ENCODE data around the gene CBX5.

The CBX5 gene

DNA sequence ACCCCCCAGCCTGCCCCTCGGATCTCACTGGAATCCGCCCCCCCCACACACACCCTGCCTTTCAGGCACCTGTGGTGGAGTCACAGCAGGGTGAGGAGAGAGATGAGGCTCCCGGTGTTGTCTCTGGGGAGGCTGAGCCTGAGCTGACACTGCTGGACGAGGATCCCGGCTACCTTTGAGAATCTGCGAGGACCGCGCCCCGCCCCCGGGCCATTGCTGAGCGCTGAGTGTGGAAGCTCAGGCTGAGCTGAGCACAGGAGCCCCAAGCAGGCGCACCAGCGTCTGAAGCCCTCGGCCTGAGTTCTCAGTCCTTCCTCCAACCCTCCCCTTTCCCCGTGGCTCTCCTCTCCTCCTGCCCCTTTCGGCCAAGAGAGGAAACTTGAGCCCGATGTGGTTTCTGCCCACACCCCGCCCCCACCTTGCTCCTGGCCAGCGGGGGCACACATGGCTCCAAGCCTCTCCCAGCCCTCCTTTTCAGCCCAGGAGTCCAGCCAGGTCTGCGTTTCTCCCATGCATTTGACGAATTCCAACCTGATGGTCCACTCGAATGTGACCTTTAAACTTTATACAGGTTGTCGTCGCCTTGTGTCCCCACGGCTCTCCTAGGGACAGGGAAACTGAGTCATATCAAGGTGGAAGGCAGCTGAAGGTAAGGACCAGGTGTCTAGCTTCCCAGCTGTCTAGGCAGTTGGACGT lies 21.0 kb upstream of the CBX5 start, which contains the start of gene NFE2:
Gene NFE2, minus strand, starts transcription at position 284 of the 696 bp plus-strand sequence. CDS start 5,767 bp downstream, outside the sequence.
- WGBS (ENCODE audit: insufficient coverage), result 2% methylated on average over 20 of the region's 26 CpGs
- peak within 1 kb of the TSS; percentile 67 to 100 (median 96) for H3K4me3 ChIP-seq (ENCODE audit: control insufficient read depth in 1 of 7, extremely low read depth in 1 of 7, insufficient read depth in 4 of 7, low read depth in 2 of 7, low read length in 6 of 7)
- CTCF ChIA-PET, result interaction anchor here (1.0 to 15.8 kb wide), 10 partner anchors 9 to 79 kb away, joined by 3 to 890 read pairs (median 8); partner anchors contain the start of gene COPZ1
- H3K27ac ChIP-seq (ENCODE audit: insufficient read depth in 1 of 2, low read depth in 1 of 2, low read length in 2 of 2, poor library complexity in 1 of 2, severe bottlenecking in 2 of 2), result peak within 1 kb of the TSS; percentile 91 to 95
- H3K27me3 ChIP-seq (replicated peaks in 2 of 5; ENCODE audit: control insufficient read depth in 4 of 5, insufficient read depth in 5 of 5, low read length in 4 of 5), result no peaks in the 10 kb centered on the region
- DNase-seq, result peak in 2 of 3 donors; percentile 65 to 75
- POLR2A ChIA-PET, result interaction anchor here (0.7 to 2.7 kb wide), 3 partner anchors 21 to 37 kb away, joined by 3 to 15 read pairs (median 5); partner anchors contain the start of genes CBX5, COPZ1 and HNRNPA1
- no peaks in the 10 kb centered on the region for H3K9me3 ChIP-seq (ENCODE audit: control extremely low read depth in 1 of 5, control insufficient read depth in 4 of 5, insufficient read depth in 2 of 5, low read depth in 1 of 5, low read length in 4 of 5)
- peaks cover 42 to 84% (median 74%) of the 10 kb centered on the region in 4 experiments for H3K4me1 ChIP-seq (ENCODE audit: control extremely low read depth in 1 of 4, control insufficient read depth in 4 of 4, insufficient read depth in 4 of 4, low read length in 3 of 4)
- H3K36me3 ChIP-seq (ENCODE audit: control insufficient read depth in 4 of 4, insufficient read depth in 4 of 4, low read length in 3 of 4), result peaks cover 0 to 24% (median 23%) of the 10 kb centered on the region in 4 experiments

GRCh38 chr12:54300225-54300731 lies 20.4 kb upstream of the CBX5 start:
- Histone ChIP-seq H3K36me3 (ENCODE audit: control insufficient read depth in 4 of 4, insufficient read depth in 4 of 4, low read length in 3 of 4) (peaks cover 0 to 30% (median 25%) of the 10 kb centered on the region in 4 experiments), H3K4me1 (ENCODE audit: control extremely low read depth in 1 of 4, control insufficient read depth in 4 of 4, insufficient read depth in 4 of 4, low read length in 3 of 4) (peaks cover 47 to 84% (median 74%) of the 10 kb centered on the region in 4 experiments), H3K9me3 (ENCODE audit: control extremely low read depth in 1 of 5, control insufficient read depth in 4 of 5, insufficient read depth in 2 of 5, low read depth in 1 of 5, low read length in 4 of 5) (no peaks in the 10 kb centered on the region), H3K4me3 (ENCODE audit: control insufficient read depth in 1 of 7, extremely low read depth in 1 of 7, insufficient read depth in 4 of 7, low read depth in 2 of 7, low read length in 6 of 7) (peak overlapping the region; percentile 67 to 100 (median 96)), H3K27ac (ENCODE audit: insufficient read depth in 1 of 2, low read depth in 1 of 2, low read length in 2 of 2, poor library complexity in 1 of 2, severe bottlenecking in 2 of 2) (peak overlapping the region; percentile 91 to 95), H3K27me3 (replicated peaks in 2 of 5; ENCODE audit: control insufficient read depth in 4 of 5, insufficient read depth in 5 of 5, low read length in 4 of 5) (no peaks in the 10 kb centered on the region)
- WGBS (ENCODE audit: insufficient coverage), result 0% methylated on average over 1 of the region's 3 CpGs
- no peak for DNase-seq
- POLR2A ChIA-PET, result interaction anchor here (0.7 to 2.7 kb wide), 4 partner anchors 20 to 56 kb away, joined by 3 to 15 read pairs (median 4); partner anchors contain the start of genes CBX5, COPZ1 and HNRNPA1
- CTCF ChIA-PET, result interaction anchor here (1.0 to 15.8 kb wide), 12 partner anchors 9 to 79 kb away, joined by 3 to 890 read pairs (median 6); partner anchors contain the start of gene COPZ1

DNA sequence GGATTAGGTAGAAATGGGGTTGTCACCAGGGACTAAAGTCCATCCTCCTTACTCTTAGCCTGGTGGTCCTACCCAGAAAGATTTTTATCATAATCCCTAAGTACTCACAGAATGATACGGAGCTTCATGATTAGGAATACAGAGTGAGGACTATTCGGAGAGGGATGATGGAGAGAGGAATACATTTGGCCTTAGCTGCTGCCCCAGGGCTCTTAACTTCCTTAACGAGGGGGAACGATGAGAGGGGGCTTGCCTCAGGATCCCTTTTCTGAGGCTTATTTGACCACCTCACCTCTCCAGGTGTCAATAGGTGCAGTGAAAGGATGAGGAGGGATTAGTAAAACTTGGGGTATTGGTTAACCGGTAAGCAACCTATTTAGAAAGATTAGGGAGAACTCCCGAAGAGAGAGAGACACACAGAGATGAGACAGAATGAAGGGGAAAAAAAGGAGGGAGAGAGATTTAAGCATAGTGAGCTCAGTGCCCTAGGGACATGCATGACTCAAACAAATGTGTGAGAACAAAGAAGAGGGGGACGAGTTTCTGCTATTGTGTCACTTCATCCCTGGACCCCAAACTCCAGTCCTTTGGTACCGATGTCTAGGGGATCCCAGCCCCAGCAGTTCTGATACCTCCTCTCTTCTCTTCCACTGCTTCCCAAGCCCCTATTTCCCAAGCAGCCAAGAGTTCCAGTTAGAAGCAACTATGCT lies 19.7 kb upstream of the CBX5 start:
- CTCF ChIA-PET, result interaction anchor here (1.0 to 15.8 kb wide), 17 partner anchors 8 to 80 kb away, joined by 3 to 890 read pairs (median 5); partner anchors contain the start of gene COPZ1
- no peaks in the 10 kb centered on the region for H3K27me3 ChIP-seq (replicated peaks in 2 of 5; ENCODE audit: control insufficient read depth in 4 of 5, insufficient read depth in 5 of 5, low read length in 4 of 5)
- no peak for DNase-seq
- no peaks in the 10 kb centered on the region for H3K9me3 ChIP-seq (ENCODE audit: control extremely low read depth in 1 of 5, control insufficient read depth in 4 of 5, insufficient read depth in 2 of 5, low read depth in 1 of 5, low read length in 4 of 5)
- peak overlapping the region; percentile 67 to 100 (median 96) for H3K4me3 ChIP-seq (ENCODE audit: control insufficient read depth in 1 of 7, extremely low read depth in 1 of 7, insufficient read depth in 4 of 7, low read depth in 2 of 7, low read length in 6 of 7)
- 0% methylated on average over 4 of the region's 8 CpGs for WGBS (ENCODE audit: insufficient coverage)
- peaks cover 0 to 37% (median 29%) of the 10 kb centered on the region in 4 experiments for H3K36me3 ChIP-seq (ENCODE audit: control insufficient read depth in 4 of 4, insufficient read depth in 4 of 4, low read length in 3 of 4)
- POLR2A ChIA-PET, result interaction anchor here (0.8 to 2.7 kb wide), 8 partner anchors 11 to 59 kb away, joined by 3 to 15 read pairs (median 4); partner anchors contain the start of genes CBX5, COPZ1 and HNRNPA1
- H3K27ac ChIP-seq (ENCODE audit: insufficient read depth in 1 of 2, low read depth in 1 of 2, low read length in 2 of 2, poor library complexity in 1 of 2, severe bottlenecking in 2 of 2), result peak overlapping the region; percentile 91 to 95
- H3K4me1 ChIP-seq (ENCODE audit: control extremely low read depth in 1 of 4, control insufficient read depth in 4 of 4, insufficient read depth in 4 of 4, low read length in 3 of 4), result peaks cover 46 to 84% (median 74%) of the 10 kb centered on the region in 4 experiments

DNA sequence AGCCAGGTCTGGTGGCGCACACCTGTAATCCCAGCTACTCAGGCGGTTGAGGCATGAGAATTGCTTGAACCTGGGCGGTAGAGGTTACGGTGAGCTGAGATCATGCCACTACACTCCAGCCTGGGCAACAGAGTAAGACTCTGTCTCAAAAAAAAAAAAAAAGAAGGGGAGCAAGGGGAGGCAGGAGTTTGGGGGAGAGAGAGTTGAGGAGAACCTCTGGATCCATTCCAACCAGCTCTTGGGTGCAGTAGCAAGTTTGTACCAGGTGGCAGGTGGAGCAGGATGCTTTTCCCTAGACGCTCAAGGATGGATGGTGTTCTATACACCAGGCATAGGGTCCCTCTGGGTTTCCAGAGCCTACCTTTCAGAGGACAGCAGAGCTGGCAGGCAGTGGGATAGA lies 19.0 kb upstream of the CBX5 start:
- DNase-seq, result peak in 1 of 3 donors; percentile 52
- ChIA-PET CTCF (interaction anchor here (0.8 to 15.8 kb wide), 14 partner anchors 9 to 81 kb away, joined by 3 to 890 read pairs (median 5); partner anchors contain the start of gene COPZ1), POLR2A (interaction anchor here (0.6 to 2.7 kb wide), 9 partner anchors 10 to 1425 kb away, joined by 3 to 15 read pairs (median 4); partner anchors contain the start of genes CBX5, COPZ1 and HNRNPA1)
- H3K27ac ChIP-seq (ENCODE audit: insufficient read depth in 1 of 2, low read depth in 1 of 2, low read length in 2 of 2, poor library complexity in 1 of 2, severe bottlenecking in 2 of 2), result peak overlapping the region; percentile 91 to 95
- H3K27me3 ChIP-seq (replicated peaks in 2 of 5; ENCODE audit: control insufficient read depth in 4 of 5, insufficient read depth in 5 of 5, low read length in 4 of 5), result no peaks in the 10 kb centered on the region
- H3K4me3 ChIP-seq (ENCODE audit: control insufficient read depth in 1 of 7, extremely low read depth in 1 of 7, insufficient read depth in 4 of 7, low read depth in 2 of 7, low read length in 6 of 7), result peak overlapping the region; percentile 46 to 100 (median 96)
- no peaks in the 10 kb centered on the region for H3K9me3 ChIP-seq (ENCODE audit: control extremely low read depth in 1 of 5, control insufficient read depth in 4 of 5, insufficient read depth in 2 of 5, low read depth in 1 of 5, low read length in 4 of 5)
- WGBS (ENCODE audit: insufficient coverage), result 0% methylated on average over 1 of the region's 5 CpGs
- H3K36me3 ChIP-seq (ENCODE audit: control insufficient read depth in 4 of 4, insufficient read depth in 4 of 4, low read length in 3 of 4), result peaks cover 0 to 44% (median 34%) of the 10 kb centered on the region in 4 experiments
- H3K4me1 ChIP-seq (ENCODE audit: control extremely low read depth in 1 of 4, control insufficient read depth in 4 of 4, insufficient read depth in 4 of 4, low read length in 3 of 4), result peaks cover 43 to 85% (median 75%) of the 10 kb centered on the region in 4 experiments

- POLR2A ChIA-PET, result interaction anchor here (0.9 to 2.4 kb wide), 3 partner anchors 24 to 39 kb away, joined by 3 to 17 read pairs (median 5); partner anchors contain the start of gene COPZ1
- CTCF ChIA-PET, result interaction anchor here (0.7 to 15.8 kb wide), 10 partner anchors 10 to 125 kb away, joined by 3 to 890 read pairs (median 10); partner anchors contain the start of gene COPZ1
Measured at GRCh38 chr12:54296393-54297099, 16.6 kb upstream of the CBX5 start.

More at GRCh38 chr12:54296393-54297099, 16.6 kb upstream of the CBX5 start:
- peaks cover 24 to 86% (median 73%) of the 10 kb centered on the region in 4 experiments for H3K4me1 ChIP-seq (ENCODE audit: control extremely low read depth in 1 of 4, control insufficient read depth in 4 of 4, insufficient read depth in 4 of 4, low read length in 3 of 4)
- no peaks in the 10 kb centered on the region for H3K9me3 ChIP-seq (ENCODE audit: control extremely low read depth in 1 of 5, control insufficient read depth in 4 of 5, insufficient read depth in 2 of 5, low read depth in 1 of 5, low read length in 4 of 5)
- H3K27ac ChIP-seq (ENCODE audit: insufficient read depth in 1 of 2, low read depth in 1 of 2, low read length in 2 of 2, poor library complexity in 1 of 2, severe bottlenecking in 2 of 2), result peak overlapping the region; percentile 43 to 95
- 13% methylated on average over 4 of the region's 5 CpGs for WGBS (ENCODE audit: insufficient coverage)
- H3K4me3 ChIP-seq (ENCODE audit: control insufficient read depth in 1 of 7, extremely low read depth in 1 of 7, insufficient read depth in 4 of 7, low read depth in 2 of 7, low read length in 6 of 7), result peak overlapping the region; percentile 6 to 86 (median 59)
- H3K27me3 ChIP-seq (replicated peaks in 2 of 5; ENCODE audit: control insufficient read depth in 4 of 5, insufficient read depth in 5 of 5, low read length in 4 of 5), result no peaks in the 10 kb centered on the region
- peaks cover 2 to 66% (median 52%) of the 10 kb centered on the region in 4 experiments for H3K36me3 ChIP-seq (ENCODE audit: control insufficient read depth in 4 of 4, insufficient read depth in 4 of 4, low read length in 3 of 4)
- DNase-seq, result no peak
